OCI-LY1 (cell line): Measurements from ENCODE around the gene CORO2B.
"Not testable (repeated sequence)": the region's sequence is repeated elsewhere in the genome, so short reads cannot be mapped to it uniquely, and the experiment has no call there.

Source experiments
- H2AFZ ChIP-seq: fragments of 200-600 bp; sonication (generic), shearing (Covaris generic); 2 replicates; pipeline ENCODE4 v1.6.0; 2014; ENCODE audit warnings: antibody characterized with exemption, mild to moderate bottlenecking, low read length
- H3F3A ChIP-seq: fragments of 200-600 bp; sonication (generic), shearing (Covaris generic); 2 replicates; pipeline ENCODE4 v1.6.0; 2014; ENCODE audit warnings: mild to moderate bottlenecking, antibody characterized with exemption, low read length, moderate library complexity; ENCODE audit not compliant: insufficient read depth
- H3K27ac ChIP-seq: fragments of 200-600 bp; sonication (generic); 2 replicates; pipeline ENCODE4 v1.5.1; 2014; ENCODE audit warnings: low read length, mixed run types, mild to moderate bottlenecking, low read depth; ENCODE audit not compliant: poor library complexity, severe bottlenecking
- H3K27me3 ChIP-seq: fragments of 200-600 bp; sonication (generic); 2 replicates; pipeline ENCODE4 v1.6.0; 2014; ENCODE audit warnings: antibody characterized with exemption, mild to moderate bottlenecking, low read length, moderate library complexity; ENCODE audit not compliant: insufficient read depth
- H3K36me3 ChIP-seq: fragments of 200-600 bp; sonication (generic); 2 replicates; pipeline ENCODE4 v1.6.1; 2014; ENCODE audit warnings: mild to moderate bottlenecking, antibody characterized with exemption, low read length, moderate library complexity, mixed read lengths; ENCODE audit not compliant: insufficient read depth
- H3K4me1 ChIP-seq: fragments of 200-600 bp; sonication (generic); 2 replicates; pipeline ENCODE4 v1.5.1; 2014; ENCODE audit warnings: mild to moderate bottlenecking, low read length, moderate library complexity; ENCODE audit not compliant: insufficient read depth, severe bottlenecking
- H3K4me2 ChIP-seq: fragments of 200-600 bp; sonication (generic), shearing (Covaris generic); 2 replicates; pipeline ENCODE4 v1.6.1; 2014; ENCODE audit warnings: low read length
- H3K4me3 ChIP-seq: fragments of 200-600 bp; sonication (generic); 2 replicates; pipeline ENCODE4 v1.5.1; 2014; ENCODE audit warnings: low read length, low read depth, mild to moderate bottlenecking, mixed read lengths; ENCODE audit not compliant: poor library complexity, severe bottlenecking
- H3K79me2 ChIP-seq: fragments of 200-600 bp; shearing (Covaris generic); 2 replicates; pipeline ENCODE4 v1.6.1; 2016; ENCODE audit warnings: mixed run types, low read length, mixed read lengths; ENCODE audit not compliant: insufficient read depth
- H3K9ac ChIP-seq: fragments of 200-600 bp; sonication (generic), shearing (Covaris generic); 2 replicates; pipeline ENCODE4 v1.6.1; 2014; ENCODE audit warnings: mild to moderate bottlenecking, low read length, mixed read lengths
- H3K9me2 ChIP-seq: fragments of 200-600 bp; sonication (generic), shearing (Covaris generic); 2 replicates; pipeline ENCODE4 v1.6.1; 2014; ENCODE audit warnings: low read depth, mild to moderate bottlenecking, low read length, mixed read lengths
- H3K9me3 ChIP-seq: fragments of 200-600 bp; shearing (Covaris generic); 2 replicates; pipeline ENCODE4 v1.6.1; 2014; ENCODE audit warnings: low read length, mixed read lengths
- H4K20me1 ChIP-seq: fragments of 200-600 bp; sonication (generic), shearing (Covaris generic); 2 replicates; pipeline ENCODE4 v1.6.0; 2016; ENCODE audit warnings: mild to moderate bottlenecking, low read length; ENCODE audit not compliant: insufficient read depth
- CTCF ChIP-seq: fragments of 200-600 bp; sonication (generic), shearing (Covaris generic); IDR thresholded peaks from 2 replicates; pipeline ENCODE4 v1.5.1; 2017; ENCODE audit warnings: mild to moderate bottlenecking, antibody characterized with exemption, low read length, moderate library complexity, mixed read lengths
- EZH2 ChIP-seq: fragments of 200-600 bp; sonication (generic), shearing (Covaris generic); IDR thresholded peaks from 2 replicates; pipeline ENCODE4 v1.8.0; 2017; ENCODE audit warnings: borderline replicate concordance, mixed run types, mild to moderate bottlenecking, antibody characterized with exemption, low read length, moderate library complexity, mixed read lengths

CORO2B gene

GRCh38 chr15:68679961-68680371 lies 101.2 kb downstream of the CORO2B start:
- Histone ChIP-seq H3K27me3 (peaks cover 4% of the 10 kb centered on the region; the same call in 1 of the 2 replicates), H3K27ac (no peak overlapping the region), H2AFZ (no peak overlapping the region), H3K36me3 (no peaks in the 10 kb centered on the region), H3K4me1 (no peaks in the 10 kb centered on the region), H3K79me2 (no peaks in the 10 kb centered on the region), H3K9me2 (no peaks in the 10 kb centered on the region), H3K4me2 (no peak overlapping the region), H3F3A (no peaks in the 10 kb centered on the region), H3K9ac (no peak overlapping the region), H4K20me1 (no peaks in the 10 kb centered on the region), H3K4me3 (no peak overlapping the region), H3K9me3 (no peaks in the 10 kb centered on the region)
- TF ChIP-seq EZH2 (no peak), CTCF (no peak)

- not testable (repeated sequence) for H4K20me1 ChIP-seq, H2AFZ ChIP-seq, H3K9me3 ChIP-seq, H3K79me2 ChIP-seq, H3K4me3 ChIP-seq, H3K9me2 ChIP-seq, H3K4me2 ChIP-seq, H3K9ac ChIP-seq, H3F3A ChIP-seq, H3K27me3 ChIP-seq, H3K4me1 ChIP-seq, H3K27ac ChIP-seq, H3K36me3 ChIP-seq
Observed at GRCh38 chr15:68680756-68681155, 102.0 kb downstream of the CORO2B start.

GRCh38 chr15:68681836-68682235 lies 103.0 kb downstream of the CORO2B start:
- Histone ChIP-seq H3K79me2 (no peaks in the 10 kb centered on the region), H4K20me1 (no peaks in the 10 kb centered on the region), H3K27me3 (peaks cover 4% of the 10 kb centered on the region; the same call in 1 of the 2 replicates), H3K9ac (no peak overlapping the region), H3F3A (no peaks in the 10 kb centered on the region), H3K9me3 (no peaks in the 10 kb centered on the region), H3K4me3 (no peak overlapping the region), H3K4me1 (no peaks in the 10 kb centered on the region), H3K4me2 (no peak overlapping the region), H3K9me2 (no peaks in the 10 kb centered on the region), H2AFZ (no peak overlapping the region), H3K27ac (no peak overlapping the region), H3K36me3 (no peaks in the 10 kb centered on the region)
- TF ChIP-seq CTCF (no peak), EZH2 (no peak)

GRCh38 chr15:68682330-68682729 lies 103.5 kb downstream of the CORO2B start:
- Histone ChIP-seq H2AFZ (no peak overlapping the region), H3K4me1 (no peaks in the 10 kb centered on the region), H3K36me3 (no peaks in the 10 kb centered on the region), H3K9ac (no peak overlapping the region), H3K9me3 (no peaks in the 10 kb centered on the region), H4K20me1 (no peaks in the 10 kb centered on the region), H3K27ac (no peak overlapping the region), H3K79me2 (no peaks in the 10 kb centered on the region), H3K9me2 (no peaks in the 10 kb centered on the region), H3K4me3 (no peak overlapping the region), H3F3A (no peaks in the 10 kb centered on the region), H3K27me3 (peaks cover 4% of the 10 kb centered on the region; the same call in 1 of the 2 replicates), H3K4me2 (no peak overlapping the region)
- TF ChIP-seq CTCF (no peak), EZH2 (no peak)
